ENCODE data around the gene ENO2. TPM values are rescaled to one million over a fixed set of nuclear protein-coding genes. Genes with fewer than 3 reads are reported as not detected.

ENO2 gene
- total RNA-seq, 1 experiment from 2014 or later: 166 TPM

DNA sequence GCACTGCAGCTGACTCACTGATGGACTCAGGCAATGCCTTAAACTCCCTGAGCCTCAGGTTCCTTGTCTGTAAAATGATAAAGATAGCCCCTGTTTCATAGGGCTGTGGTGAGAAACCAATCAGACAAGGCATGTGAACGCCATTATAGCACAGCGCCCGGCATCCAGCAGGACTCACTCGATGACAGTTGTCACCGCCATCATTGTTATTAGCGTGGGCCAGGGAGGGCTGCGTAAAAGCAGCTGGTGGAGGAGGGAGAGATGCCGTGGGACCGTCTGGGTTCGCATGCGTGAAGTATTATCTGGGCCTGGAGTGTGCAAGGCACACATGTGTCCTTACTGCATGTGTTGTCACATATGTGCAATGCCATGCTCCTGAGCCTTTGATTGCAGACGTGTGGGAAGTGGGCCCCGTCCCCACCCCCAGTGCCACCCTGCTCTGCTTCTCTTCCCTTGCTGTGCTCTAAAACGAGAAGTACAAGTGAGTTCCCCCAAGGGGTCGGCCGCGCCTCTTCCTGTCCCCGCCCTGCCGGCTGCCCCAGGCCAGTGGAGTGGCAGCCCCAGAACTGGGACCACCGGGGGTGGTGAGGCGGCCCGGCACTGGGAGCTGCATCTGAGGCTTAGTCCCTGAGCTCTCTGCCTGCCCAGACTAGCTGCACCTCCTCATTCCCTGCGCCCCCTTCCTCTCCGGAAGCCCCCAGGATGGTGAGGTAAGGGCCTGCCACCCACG is 36.6 kb downstream of the ENO2 start, which contains the start of gene PTPN6:
Gene PTPN6, plus strand, starts transcription at position 546 of the 730 bp plus-strand sequence. Its CDS starts 157 bp downstream, at position 703.
- no peak within 1 kb of the TSS for H3K27ac ChIP-seq (ENCODE audit: insufficient read length, low read depth, low read length)
- no peak within 1 kb of the TSS for H4K91ac ChIP-seq (ENCODE audit: insufficient read length, low read depth, low read length)
- no peak within 1 kb of the TSS; the same call in 1 of the 2 replicates for H3K14ac ChIP-seq (ENCODE audit: insufficient read depth, low read length)
- no CpG with 5 or more reads among the region's 25 CpGs for WGBS (ENCODE audit: extremely low coverage, insufficient read length, low lambda C conversion rate)
- H3K27me3 ChIP-seq (ENCODE audit: insufficient read depth, low read length): no peaks in the 10 kb centered on the region
- no peak within 1 kb of the TSS for H2BK5ac ChIP-seq (ENCODE audit: insufficient read length, low read length)
- TF ChIP-seq, protein P1, sequence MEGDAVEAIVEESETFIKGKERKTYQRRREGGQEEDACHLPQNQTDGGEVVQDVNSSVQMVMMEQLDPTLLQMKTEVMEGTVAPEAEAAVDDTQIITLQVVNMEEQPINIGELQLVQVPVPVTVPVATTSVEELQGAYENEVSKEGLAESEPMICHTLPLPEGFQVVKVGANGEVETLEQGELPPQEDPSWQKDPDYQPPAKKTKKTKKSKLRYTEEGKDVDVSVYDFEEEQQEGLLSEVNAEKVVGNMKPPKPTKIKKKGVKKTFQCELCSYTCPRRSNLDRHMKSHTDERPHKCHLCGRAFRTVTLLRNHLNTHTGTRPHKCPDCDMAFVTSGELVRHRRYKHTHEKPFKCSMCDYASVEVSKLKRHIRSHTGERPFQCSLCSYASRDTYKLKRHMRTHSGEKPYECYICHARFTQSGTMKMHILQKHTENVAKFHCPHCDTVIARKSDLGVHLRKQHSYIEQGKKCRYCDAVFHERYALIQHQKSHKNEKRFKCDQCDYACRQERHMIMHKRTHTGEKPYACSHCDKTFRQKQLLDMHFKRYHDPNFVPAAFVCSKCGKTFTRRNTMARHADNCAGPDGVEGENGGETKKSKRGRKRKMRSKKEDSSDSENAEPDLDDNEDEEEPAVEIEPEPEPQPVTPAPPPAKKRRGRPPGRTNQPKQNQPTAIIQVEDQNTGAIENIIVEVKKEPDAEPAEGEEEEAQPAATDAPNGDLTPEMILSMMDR (conservative IDR thresholded peaks at IDR 0.05): no peak
- H2BK20ac ChIP-seq (ENCODE audit: low read depth, low read length, poor library complexity, severe bottlenecking): no peak within 1 kb of the TSS
- no peak within 1 kb of the TSS for H3K18ac ChIP-seq (ENCODE audit: insufficient read length, low read depth, low read length)
- Mint-ChIP-seq H3K4me1 (peaks cover 23 to 35% of the 10 kb centered on the region in 2 experiments), H3K36me3 (ENCODE audit: insufficient read depth in 1 of 3, low read depth in 3 of 3) (peaks cover 0 to 5% (median 3%) of the 10 kb centered on the region in 3 experiments; a peak in 3 of 7 replicates), H3K4me3 (peak within 1 kb of the TSS in 1 of 2 experiments; percentile 18; a peak in 1 of 5 replicates), H3K27ac (peak within 1 kb of the TSS in 1 of 3 experiments; percentile 39; a peak in 1 of 7 replicates), H3K27me3 (ENCODE audit: low read depth) (no peaks in the 10 kb centered on the region; the same call in 1 of the 2 replicates), H3K9me3 (no peaks in the 10 kb centered on the region)
- no peak within 1 kb of the TSS for H3T11ph ChIP-seq (ENCODE audit: low read length)
- no peak within 1 kb of the TSS for H2BK15ac ChIP-seq (ENCODE audit: low read depth, low read length)
- H3K56ac ChIP-seq (ENCODE audit: insufficient read length, low read depth, low read length): no peak within 1 kb of the TSS
- H4K20me1 ChIP-seq (ENCODE audit: control insufficient read depth, insufficient read depth, insufficient read length): peaks cover 2% of the 10 kb centered on the region
- no peak within 1 kb of the TSS for H3K4me2 ChIP-seq (ENCODE audit: insufficient read depth, insufficient read length, low read length)
- no peak within 1 kb of the TSS for H4K5ac ChIP-seq (ENCODE audit: insufficient read length, low read depth, low read length)
- no peak for DNase-seq
- no peak within 1 kb of the TSS for H2AFZ ChIP-seq (ENCODE audit: low read length)
- H2BK120ac ChIP-seq (ENCODE audit: low read depth, low read length, poor library complexity, severe bottlenecking): no peak within 1 kb of the TSS
- no peak within 1 kb of the TSS for H2AK5ac ChIP-seq (ENCODE audit: insufficient read length, low read length)
- peaks cover 7% of the 10 kb centered on the region for H3K23me2 ChIP-seq (ENCODE audit: insufficient read length, low read depth, low read length, poor library complexity, severe bottlenecking)
- H3K4me1 ChIP-seq (ENCODE audit: insufficient read depth, low read length): peaks cover 2% of the 10 kb centered on the region; the same call in 1 of the 2 replicates
- no peaks in the 10 kb centered on the region for H3K9me3 ChIP-seq (ENCODE audit: control insufficient read depth, low read depth, low read length)
- H3K4ac ChIP-seq (ENCODE audit: low read depth, low read length): no peak within 1 kb of the TSS
- H3K79me2 ChIP-seq (ENCODE audit: insufficient read depth, low read length): no peaks in the 10 kb centered on the region
- H3K79me1 ChIP-seq (ENCODE audit: insufficient read depth, low read depth, low read length, poor library complexity, severe bottlenecking): no peaks in the 10 kb centered on the region
- H4K8ac ChIP-seq (replicated peaks; ENCODE audit: insufficient read length, low read depth, low read length): no peak within 1 kb of the TSS
- H3K9ac ChIP-seq (ENCODE audit: extremely low read depth, insufficient read length, low read length): no peak within 1 kb of the TSS
- H2BK12ac ChIP-seq (ENCODE audit: insufficient read length, low read depth, low read length): no peak within 1 kb of the TSS
- H3K23ac ChIP-seq (ENCODE audit: insufficient read length, low read depth, low read length): no peak within 1 kb of the TSS

Measured in H9 (cell line).